Caco-2 (cell line): ENCODE results near the gene HCRT. TPM values are rescaled to one million over a fixed set of nuclear protein-coding genes. Genes with fewer than 3 reads are reported as not detected.

Experiments
- total RNA-seq: library from RNA; stranded (reverse); gene quantifications from 2 replicates; pipeline ENCODE4 v1.2.3, GENCODE V29; 2022

HCRT gene
- total RNA-seq, 1 experiment from 2014 or later: not detected

Other genes with a start within 250 kb of the HCRT start
- 90.1 and 94.5 TPM in 2 replicates for gene CNP, start 218.7 kb downstream of the HCRT start, total RNA-seq
- gene DNAJC7, start 168.0 kb downstream of the HCRT start, total RNA-seq: 147 and 156 TPM in 2 replicates
- 51.6 and 55.0 TPM in 2 replicates for gene NKIRAS2, start 165.4 kb downstream of the HCRT start, total RNA-seq
- gene C17orf113, start 134.9 kb downstream of the HCRT start, total RNA-seq: 3.8 and 4.7 TPM in 2 replicates
- 1.00 and 1.5 TPM in 2 replicates for gene ZNF385C, start 87.0 kb downstream of the HCRT start, total RNA-seq
- 0.79 TPM in 2 replicates for gene DHX58, start 72.7 kb downstream of the HCRT start, total RNA-seq
- gene KAT2A, start 64.1 kb downstream of the HCRT start, total RNA-seq: 46.5 and 56.2 TPM in 2 replicates
- not detected in 2 replicates for gene HSPB9, start 62.6 kb downstream of the HCRT start, total RNA-seq
- 151 and 155 TPM in 2 replicates for gene RAB5C, start 30.5 kb downstream of the HCRT start, total RNA-seq
- gene KCNH4, start 4.3 kb downstream of the HCRT start, total RNA-seq: 0.07 and 0.37 TPM in 2 replicates
- 17.7 and 21.4 TPM in 2 replicates for gene GHDC, start 9.0 kb upstream of the HCRT start, total RNA-seq
- 41.4 and 46.9 TPM in 2 replicates for gene STAT5B, start 90.9 kb upstream of the HCRT start, total RNA-seq
- gene STAT5A, start 103.0 kb upstream of the HCRT start, total RNA-seq: 2.4 and 3.2 TPM in 2 replicates
- gene STAT3, start 203.0 kb upstream of the HCRT start, total RNA-seq: 72.1 and 73.7 TPM in 2 replicates
- gene CAVIN1, start 237.8 kb upstream of the HCRT start, total RNA-seq: 143 and 173 TPM in 2 replicates